A673 (cell line): ENCODE measurements around the gene NAV1.
"Not testable (repeated sequence)": the region's sequence is repeated elsewhere in the genome, so short reads cannot be mapped to it uniquely, and the experiment has no call there.

ENCODE experiments used
- EZH2 ChIP-seq: fragments of 200-600 bp; sonication (generic); IDR thresholded peaks from 2 replicates; pipeline ENCODE4 v1.6.1; 2017; ENCODE audit warnings: borderline replicate concordance, low read depth, mild to moderate bottlenecking, mixed read lengths, antibody characterized with exemption, low read length; ENCODE audit not compliant: poor library complexity, severe bottlenecking
- TF ChIP-seq, protein P1 (sequence below): fragments of 300-800, 200-600 bp; sonication (generic); conservative IDR thresholded peaks from 2 replicates; pipeline ENCODE4 v1.5.1; 2017; ENCODE audit warnings: low read depth, mild to moderate bottlenecking, antibody characterized with exemption, low read length, moderate library complexity, mixed read lengths

GRCh38 chr1:201581371-201581770 lies 42.4 kb downstream of the NAV1 start:
- TF ChIP-seq, protein P1, sequence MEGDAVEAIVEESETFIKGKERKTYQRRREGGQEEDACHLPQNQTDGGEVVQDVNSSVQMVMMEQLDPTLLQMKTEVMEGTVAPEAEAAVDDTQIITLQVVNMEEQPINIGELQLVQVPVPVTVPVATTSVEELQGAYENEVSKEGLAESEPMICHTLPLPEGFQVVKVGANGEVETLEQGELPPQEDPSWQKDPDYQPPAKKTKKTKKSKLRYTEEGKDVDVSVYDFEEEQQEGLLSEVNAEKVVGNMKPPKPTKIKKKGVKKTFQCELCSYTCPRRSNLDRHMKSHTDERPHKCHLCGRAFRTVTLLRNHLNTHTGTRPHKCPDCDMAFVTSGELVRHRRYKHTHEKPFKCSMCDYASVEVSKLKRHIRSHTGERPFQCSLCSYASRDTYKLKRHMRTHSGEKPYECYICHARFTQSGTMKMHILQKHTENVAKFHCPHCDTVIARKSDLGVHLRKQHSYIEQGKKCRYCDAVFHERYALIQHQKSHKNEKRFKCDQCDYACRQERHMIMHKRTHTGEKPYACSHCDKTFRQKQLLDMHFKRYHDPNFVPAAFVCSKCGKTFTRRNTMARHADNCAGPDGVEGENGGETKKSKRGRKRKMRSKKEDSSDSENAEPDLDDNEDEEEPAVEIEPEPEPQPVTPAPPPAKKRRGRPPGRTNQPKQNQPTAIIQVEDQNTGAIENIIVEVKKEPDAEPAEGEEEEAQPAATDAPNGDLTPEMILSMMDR: not testable (repeated sequence)
- not testable (repeated sequence) for TF ChIP-seq EZH2
